Suprapubic skin (tissue), 3 donors: Measurements from ENCODE around the gene TUBA4B.
A peak's percentile ranks its signal among the peaks of the same experiment; 100 is the strongest.

Experiments
- CTCF ChIP-seq, 2 donors: fragments of 200-600 bp in 1 of 2; fragments of 450-650 bp in 1 of 2; sonication (generic) in 1 of 2; IDR thresholded peaks; one replicate each; pipeline ENCODE4 v1.5.1; 2016 to 2019; ENCODE audit warnings: antibody characterized with exemption in 2 of 2, mild to moderate bottlenecking in 1 of 2, moderate library complexity in 1 of 2
- POLR2AphosphoS5 ChIP-seq, 3 donors: sonication (generic); formaldehyde crosslinking; IDR thresholded peaks; one replicate each; pipeline ENCODE4 v1.6.1; 2017; ENCODE audit warnings: antibody characterized with exemption in 3 of 3

GRCh38 chr2:219286436-219287115, 33.5 kb downstream of the TUBA4B start:
- TF ChIP-seq CTCF (IDR thresholded peaks at IDR 0.05) (no peak), POLR2AphosphoS5 (IDR thresholded peaks at IDR 0.05) (peak in 1 of 3 donors; percentile 21)
